Endothelial cell of umbilical vein (primary cell): ENCODE measurements around the gene SAC3D1. TPM values are rescaled to one million over a fixed set of nuclear protein-coding genes. Genes with fewer than 3 reads are reported as not detected.

Source experiments
- Bru-seq: library from RNA; stranded (reverse); fragments of 400-500 nt; gene quantifications from one replicate; lab custom pipeline; 2021; lab: Mats Ljungman, UMichigan
- BruChase-seq, 2 experiments: library from RNA; stranded (reverse); fragments of 400-500 nt; gene quantifications; one replicate each; lab custom pipeline; 2021; lab: Mats Ljungman, UMichigan
- BruUV-seq: library from RNA; stranded (reverse); fragments of 400-500 nt; replicated peaks from 2 replicates; lab custom pipeline; 2021; lab: Mats Ljungman, UMichigan
- CTCF ChIA-PET: fragments of 300-600, 350-600 bp; sonication (Branson Sonifier 250); formaldehyde crosslinking; loops from one replicate; lab custom pipeline; 2021; ENCODE audit warnings: antibody characterized with exemption, inconsistent platforms; lab: Charles Lee
- POLR2A ChIA-PET: fragments of 300-600, 350-600 bp; sonication (Branson Sonifier 250); formaldehyde crosslinking; loops from one replicate; lab custom pipeline; 2021; ENCODE audit warnings: antibody characterized with exemption, inconsistent platforms; lab: Charles Lee
- DNase-seq: peaks from one replicate; pipeline ENCODE4 v3.0.0-alpha.2; 2011; ENCODE audit warnings: low read depth, low spot score
- FAIRE-seq: peaks from 2 replicates; lab custom pipeline; 2011; peaks lifted over from hg19 to GRCh38; lab: Jason Lieb, UNC
- H2AFZ ChIP-seq: 2 replicates; pipeline ENCODE4 v1.6.0; 2012; ENCODE audit warnings: low read depth, low read length, control low read depth, inconsistent platforms
- H3K27ac ChIP-seq: 2 replicates; pipeline ENCODE4 v1.5.1; 2011; ENCODE audit warnings: low read depth, mild to moderate bottlenecking, control low read depth, low read length, moderate library complexity; ENCODE audit not compliant: insufficient read depth
- H3K27me3 ChIP-seq, 2 experiments: 2 replicates each; pipeline versions ENCODE4 v1.6.0 to v1.6.1; 2011; ENCODE audit warnings: low read length in 2 of 2, mixed read lengths in 1 of 2; ENCODE audit not compliant: control insufficient read depth in 2 of 2, insufficient read depth in 2 of 2
- H3K36me3 ChIP-seq, 2 experiments: 2 replicates in 1 of 2; 3 replicates in 1 of 2; pipeline ENCODE4 v1.5.1; 2011; ENCODE audit warnings: low read length in 2 of 2, mild to moderate bottlenecking in 1 of 2, moderate library complexity in 1 of 2; ENCODE audit not compliant: control insufficient read depth in 2 of 2, insufficient read depth in 2 of 2; ENCODE audit errors: extremely low read depth in 1 of 2
- H3K4me1 ChIP-seq: 3 replicates; pipeline ENCODE4 v1.5.1; 2011; ENCODE audit warnings: mild to moderate bottlenecking, low read length; ENCODE audit not compliant: control insufficient read depth, insufficient read depth; ENCODE audit errors: extremely low read depth
- H3K4me2 ChIP-seq: 2 replicates; pipeline ENCODE4 v1.6.1; 2011; ENCODE audit warnings: low read length, control low read depth, mixed read lengths; ENCODE audit not compliant: insufficient read depth
- H3K4me3 ChIP-seq, 3 experiments: fragments of 200-600 bp in 1 of 3; sonication (generic), shearing (Covaris generic) in 1 of 3; replicated peaks in 1 of 3; 2 replicates each; pipeline ENCODE4 v1.5.1; 2011 to 2016; ENCODE audit warnings: control low read depth in 3 of 3, low read length in 3 of 3, mild to moderate bottlenecking in 2 of 3, inconsistent platforms in 1 of 3, low read depth in 1 of 3, moderate library complexity in 1 of 3; ENCODE audit not compliant: insufficient read depth in 1 of 3
- H3K79me2 ChIP-seq: 2 replicates; pipeline ENCODE4 v1.6.0; 2012; ENCODE audit warnings: low read length, inconsistent platforms; ENCODE audit not compliant: control insufficient read depth, insufficient read depth
- H3K9ac ChIP-seq: replicated peaks from 2 replicates; pipeline ENCODE3; 2011; ENCODE audit warnings: low read length, control low read depth; ENCODE audit not compliant: insufficient read depth; ENCODE audit errors: extremely low read depth
- H3K9me1 ChIP-seq: replicated peaks from 3 replicates; pipeline ENCODE4 v1.6.0; 2011; ENCODE audit warnings: mild to moderate bottlenecking, low read length; ENCODE audit not compliant: control insufficient read depth, insufficient read depth; ENCODE audit errors: extremely low read depth
- H3K9me3 ChIP-seq: replicated peaks from 2 replicates; pipeline ENCODE4 v1.5.1; 2012; ENCODE audit warnings: low read length, inconsistent platforms; ENCODE audit not compliant: control insufficient read depth, insufficient read depth
- H4K20me1 ChIP-seq: replicated peaks from 2 replicates; pipeline ENCODE3; 2011; ENCODE audit warnings: mild to moderate bottlenecking, low read length; ENCODE audit not compliant: control insufficient read depth, insufficient read depth; ENCODE audit errors: extremely low read depth
- EZH2 ChIP-seq: IDR thresholded peaks from 2 replicates; pipeline ENCODE4 v1.6.1; 2012; ENCODE audit warnings: borderline replicate concordance, low read depth, mild to moderate bottlenecking, moderate library complexity, low read length, inconsistent platforms; ENCODE audit not compliant: severe bottlenecking
- FOS ChIP-seq: IDR thresholded peaks from 2 replicates; pipeline ENCODE4 v1.6.1; 2011; ENCODE audit warnings: mild to moderate bottlenecking, low read length, moderate library complexity, borderline replicate concordance; ENCODE audit not compliant: insufficient read depth
- GATA2 ChIP-seq: IDR thresholded peaks from 2 replicates; pipeline ENCODE4 v1.7.0; 2011; ENCODE audit warnings: low read depth, mild to moderate bottlenecking, moderate library complexity, mixed read lengths, low read length; ENCODE audit not compliant: insufficient read length, insufficient read depth
- JUN ChIP-seq: IDR thresholded peaks from 2 replicates; pipeline ENCODE4 v1.6.1; 2011; ENCODE audit warnings: borderline replicate concordance, low read depth; ENCODE audit not compliant: insufficient read length, insufficient read depth
- MYC ChIP-seq: IDR thresholded peaks from one replicate; pipeline ENCODE4 v1.6.1; 2011; ENCODE audit warnings: mild to moderate bottlenecking, low read depth, low read length
- POLR2A ChIP-seq: IDR thresholded peaks from 2 replicates; pipeline ENCODE4 v1.6.1; 2012; ENCODE audit warnings: low read depth, mild to moderate bottlenecking, control low read depth, low read length
- POLR2AphosphoS5 ChIP-seq: IDR thresholded peaks from 2 replicates; pipeline ENCODE4 v1.6.1; 2012; ENCODE audit warnings: low read depth, mild to moderate bottlenecking, control low read depth, low read length, moderate library complexity; ENCODE audit not compliant: insufficient read depth
- dilution Hi-C: fragments of 300-500 bp; cut with MboI; formaldehyde crosslinking; loops from one replicate; pipeline ENCODE4 v1.15.0; 2019; ENCODE audit warnings: low sequenced_read_pairs; ENCODE audit not compliant: extremely low pct_ligation_motif_present
- intact Hi-C: fragments of 100-400 bp; cut with micrococcal nuclease; formaldehyde crosslinking; loops from one replicate; pipeline ENCODE4 v1.10.0; 2022
- long read RNA-seq: library from polyadenylated mRNA; stranded (forward); transcript quantifications from one replicate; pipeline ENCODE4 v2.0.0, GENCODE V29; 2021
- polyA minus RNA-seq, 3 experiments: library from RNA; depleted of rRNA, polyadenylated mRNA; stranded (reverse); fragments of >200 nt; gene quantifications; 1 replicate in 1 of 3; 2 replicates in 2 of 3; pipeline ENCODE4 v1.2.3, GENCODE V29; 2011
- polyA plus RNA-seq, 4 experiments: library from polyadenylated mRNA; depleted of rRNA in 3 of 4; stranded (reverse) in 3 of 4; unstranded in 1 of 4; fragments of >200 nt; gene quantifications; 2 replicates each; pipeline versions ENCODE4 v1.2.1 to v1.2.3, GENCODE V29; 2011 to 2012; ENCODE audit warnings: missing spikeins in 1 of 4
- total RNA-seq: library from RNA; stranded (reverse); gene quantifications from 2 replicates; pipeline ENCODE4 v1.2.3, GENCODE V29; 2021
- TF ChIP-seq, protein P1 (sequence below): IDR thresholded peaks from 2 replicates; pipeline ENCODE4 v1.6.1; 2011; ENCODE audit not compliant: insufficient read depth, insufficient read length
- TF ChIP-seq, protein P2 (sequence below), 2 donors: IDR thresholded peaks; 1 replicate in 1 of 2; 2 replicates in 1 of 2; pipeline ENCODE4 v1.5.1; 2011; ENCODE audit warnings: low read length in 2 of 2, mild to moderate bottlenecking in 2 of 2, moderate library complexity in 2 of 2, control low read depth in 1 of 2, inconsistent platforms in 1 of 2, low read depth in 1 of 2; ENCODE audit not compliant: insufficient read depth in 1 of 2; ENCODE audit errors: extremely low read depth in 1 of 2

Gene SAC3D1
- total RNA-seq: 16.6 and 18.0 TPM in 2 replicates
- 17.0 and 22.2 TPM in 2 replicates for polyA plus RNA-seq
- 11.5 and 14.9 TPM in 2 replicates for polyA plus RNA-seq (2011; cell fraction: cytosol; rRNA removed)
- 5.8 and 6.4 TPM in 2 replicates for polyA plus RNA-seq (2011; cell fraction: nucleus; rRNA removed)
- 8.9 and 10.4 TPM in 2 replicates for polyA plus RNA-seq (2012)
- 3.3 and 4.1 TPM in 2 replicates for polyA minus RNA-seq
- 45.5 TPM for polyA minus RNA-seq (2011; cell fraction: cytosol; rRNA and poly(A)+ RNA removed)
- polyA minus RNA-seq (2011; cell fraction: nucleus; rRNA and poly(A)+ RNA removed): 1.4 and 1.8 TPM in 2 replicates
- Bru-seq, nascent RNA: percentile 46 among the genes with signal in this experiment
- BruChase-seq, experiment 1, labeled RNA remaining after a 6-hour chase: percentile 60 among the genes with signal in this experiment
- BruChase-seq, experiment 2, labeled RNA remaining after a 2-hour chase: percentile 49 among the genes with signal in this experiment
- long read RNA-seq, transcript SAC3D1-201 (2 exons, 1,566 nt): major isoform, 67 of 86 reads
- long read RNA-seq, transcript SAC3D1-203 (3 exons, 1,366 nt): minor isoform, 10 of 86 reads
- long read RNA-seq, partial matches to known transcripts: 2 of 86 reads
- long read RNA-seq, other reads (novel, unspliced or antisense): 4 of 86 reads

DNA sequence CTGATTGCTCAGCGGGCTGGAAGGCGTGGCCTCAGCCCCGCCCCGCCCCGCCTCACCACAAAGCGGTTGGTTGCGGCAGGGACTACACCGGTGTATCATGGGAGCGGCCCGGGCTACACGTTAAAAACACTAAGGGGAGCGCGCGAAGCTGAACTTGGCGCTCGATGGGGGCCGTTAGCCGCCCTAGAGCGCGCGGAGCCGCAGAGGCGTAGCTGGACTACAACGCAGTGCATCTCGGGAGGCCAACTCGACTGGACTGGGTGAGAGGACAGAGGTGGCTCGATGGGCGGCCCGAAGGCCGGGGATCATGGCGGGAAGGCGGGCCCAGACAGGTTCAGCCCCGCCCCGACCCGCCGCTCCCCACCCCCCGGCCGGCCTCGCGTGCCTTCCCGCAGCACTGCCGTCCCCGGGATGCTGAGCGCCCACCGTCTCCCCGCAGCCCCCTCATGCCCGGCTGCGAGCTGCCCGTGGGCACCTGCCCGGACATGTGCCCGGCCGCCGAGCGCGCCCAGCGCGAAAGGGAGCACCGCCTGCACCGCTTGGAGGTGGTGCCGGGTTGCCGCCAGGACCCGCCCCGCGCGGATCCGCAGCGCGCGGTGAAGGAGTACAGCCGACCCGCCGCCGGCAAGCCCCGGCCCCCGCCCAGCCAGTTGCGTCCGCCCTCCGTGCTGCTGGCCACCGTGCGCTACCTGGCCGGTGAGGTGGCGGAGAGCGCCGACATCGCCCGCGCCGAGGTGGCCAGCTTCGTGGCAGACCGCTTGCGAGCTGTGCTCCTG, at the start of gene SAC3D1:
TSS of gene SAC3D1 (plus strand) at position 364 of the 776 bp plus-strand sequence. CDS start at position 447, 83 bp downstream.
- H3K9ac ChIP-seq: peak within 1 kb of the TSS; percentile 74
- FAIRE-seq: peak; percentile 91
- no TSS peak for BruUV-seq
- H3K4me2 ChIP-seq: peak within 1 kb of the TSS; percentile 56
- peak within 1 kb of the TSS; percentile 66 for H3K27ac ChIP-seq
- DNase-seq: peak; percentile 92
- no peaks in the 10 kb centered on the region for H3K9me1 ChIP-seq
- POLR2A ChIA-PET: interaction anchor here (1.0 kb wide), 1 partner anchor 27 kb away, joined by 3 read pairs; the partner anchor contains the start of gene ARL2
- peaks cover 2 to 13% of the 10 kb centered on the region in 2 experiments for H3K36me3 ChIP-seq
- peak; percentile 67 for TF ChIP-seq POLR2A
- TF ChIP-seq MYC: no peak
- no peak for TF ChIP-seq JUN
- TF ChIP-seq FOS: no peak
- TF ChIP-seq GATA2: no peak
- TF ChIP-seq, protein P1, sequence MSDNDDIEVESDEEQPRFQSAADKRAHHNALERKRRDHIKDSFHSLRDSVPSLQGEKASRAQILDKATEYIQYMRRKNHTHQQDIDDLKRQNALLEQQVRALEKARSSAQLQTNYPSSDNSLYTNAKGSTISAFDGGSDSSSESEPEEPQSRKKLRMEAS: no peak
- peak; percentile 75 for TF ChIP-seq POLR2AphosphoS5
- TF ChIP-seq, protein P2, sequence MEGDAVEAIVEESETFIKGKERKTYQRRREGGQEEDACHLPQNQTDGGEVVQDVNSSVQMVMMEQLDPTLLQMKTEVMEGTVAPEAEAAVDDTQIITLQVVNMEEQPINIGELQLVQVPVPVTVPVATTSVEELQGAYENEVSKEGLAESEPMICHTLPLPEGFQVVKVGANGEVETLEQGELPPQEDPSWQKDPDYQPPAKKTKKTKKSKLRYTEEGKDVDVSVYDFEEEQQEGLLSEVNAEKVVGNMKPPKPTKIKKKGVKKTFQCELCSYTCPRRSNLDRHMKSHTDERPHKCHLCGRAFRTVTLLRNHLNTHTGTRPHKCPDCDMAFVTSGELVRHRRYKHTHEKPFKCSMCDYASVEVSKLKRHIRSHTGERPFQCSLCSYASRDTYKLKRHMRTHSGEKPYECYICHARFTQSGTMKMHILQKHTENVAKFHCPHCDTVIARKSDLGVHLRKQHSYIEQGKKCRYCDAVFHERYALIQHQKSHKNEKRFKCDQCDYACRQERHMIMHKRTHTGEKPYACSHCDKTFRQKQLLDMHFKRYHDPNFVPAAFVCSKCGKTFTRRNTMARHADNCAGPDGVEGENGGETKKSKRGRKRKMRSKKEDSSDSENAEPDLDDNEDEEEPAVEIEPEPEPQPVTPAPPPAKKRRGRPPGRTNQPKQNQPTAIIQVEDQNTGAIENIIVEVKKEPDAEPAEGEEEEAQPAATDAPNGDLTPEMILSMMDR (IDR thresholded peaks at IDR 0.05; ENCODE audit: extremely low read depth in 1 of 2, insufficient read depth in 1 of 2, low read depth in 1 of 2, low read length in 2 of 2): no peak
- TF ChIP-seq EZH2: no peak
- dilution Hi-C loops (no loop called here), intact Hi-C loops (loop anchor here (1.0 to 2.0 kb wide), 2 partner anchors 14 to 70 kb away; partner anchors contain the start of genes SNX15 and TM7SF2)
- H3K79me2 ChIP-seq: no peaks in the 10 kb centered on the region
- H3K9me3 ChIP-seq: no peaks in the 10 kb centered on the region
- peak within 1 kb of the TSS; percentile 44 to 62 (median 58) for H3K4me3 ChIP-seq
- CTCF ChIA-PET: interaction anchor here (0.6 to 2.1 kb wide), 3 partner anchors 13 to 27 kb away, joined by 3 to 6 read pairs (median 5); partner anchors contain the start of genes ARL2 and SNX15
- peaks cover 9% of the 10 kb centered on the region for H3K4me1 ChIP-seq
- peak within 1 kb of the TSS; percentile 97 for H2AFZ ChIP-seq
- no peaks in the 10 kb centered on the region for H3K27me3 ChIP-seq
- H4K20me1 ChIP-seq: no peaks in the 10 kb centered on the region
